Measurements from ENCODE around the gene ITGB5. TPM values are rescaled to one million over a fixed set of nuclear protein-coding genes. Genes with fewer than 3 reads are reported as not detected.

Gene ITGB5
- total RNA-seq, 1 donor, result 229 TPM

- H3K4me3 ChIP-seq (ENCODE audit: low read depth, low read length), result no peak overlapping the region
- no peak for TF ChIP-seq CTCF (IDR thresholded peaks at IDR 0.05; ENCODE audit: insufficient read depth, low read depth, low read length)
- no peak for DNase-seq (ENCODE audit: low read depth)
These were observed 39.3 kb downstream of the ITGB5 start for GRCh38 chr3:124847863-124848262.

DNA sequence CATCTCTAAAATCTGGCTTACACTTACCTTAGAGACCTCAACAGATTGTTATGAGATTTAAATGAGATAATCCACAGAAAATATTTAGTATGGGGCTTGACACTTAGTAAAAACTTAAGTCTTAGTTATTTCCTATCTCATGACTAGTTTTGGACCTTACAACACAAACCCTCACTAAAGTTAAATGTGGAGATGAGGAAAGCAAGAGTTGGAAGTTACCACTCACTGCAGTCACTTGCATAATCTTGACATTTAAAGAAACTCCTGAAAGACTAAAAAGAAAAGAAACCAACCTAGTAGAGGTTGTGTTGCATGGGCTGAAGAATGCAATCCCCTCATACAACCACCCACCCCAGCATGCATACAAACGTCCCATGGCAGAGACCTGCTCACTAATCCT, 40.1 kb downstream of the ITGB5 start:
- H3K4me3 ChIP-seq (ENCODE audit: low read depth, low read length), result no peak overlapping the region
- DNase-seq (ENCODE audit: low read depth), result no peak
- no peak for TF ChIP-seq CTCF (IDR thresholded peaks at IDR 0.05; ENCODE audit: insufficient read depth, low read depth, low read length)

- DNase-seq (ENCODE audit: low read depth), result peak; percentile 65
- no peak for TF ChIP-seq CTCF (IDR thresholded peaks at IDR 0.05; ENCODE audit: insufficient read depth, low read depth, low read length)
- no peak overlapping the region for H3K4me3 ChIP-seq (ENCODE audit: low read depth, low read length)
These were observed 41.0 kb downstream of the ITGB5 start for GRCh38 chr3:124846189-124846588.

DNA sequence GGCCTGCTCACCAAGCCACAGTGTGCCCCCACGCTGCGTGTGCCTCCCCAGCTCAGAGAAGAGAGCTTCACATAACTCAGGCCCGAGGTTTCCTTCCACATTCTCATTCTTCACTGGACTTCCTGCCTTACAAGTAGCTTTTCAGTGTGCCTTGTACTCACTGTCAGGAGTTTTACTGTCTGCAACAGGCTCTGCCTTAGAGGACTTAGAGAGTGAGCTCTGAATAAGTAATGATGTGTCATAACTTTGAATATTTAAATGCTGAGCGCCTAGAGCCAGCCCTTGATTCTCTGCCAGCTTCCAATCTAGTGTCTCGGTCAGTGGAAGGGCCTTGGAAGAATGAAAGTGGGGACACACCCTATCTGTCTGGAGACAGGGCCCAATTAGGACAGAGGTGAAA, 41.8 kb downstream of the ITGB5 start:
- DNase-seq (ENCODE audit: low read depth), result peak; percentile 91
- no peak for TF ChIP-seq CTCF (IDR thresholded peaks at IDR 0.05; ENCODE audit: insufficient read depth, low read depth, low read length)
- H3K4me3 ChIP-seq (ENCODE audit: low read depth, low read length), result no peak overlapping the region

DNA sequence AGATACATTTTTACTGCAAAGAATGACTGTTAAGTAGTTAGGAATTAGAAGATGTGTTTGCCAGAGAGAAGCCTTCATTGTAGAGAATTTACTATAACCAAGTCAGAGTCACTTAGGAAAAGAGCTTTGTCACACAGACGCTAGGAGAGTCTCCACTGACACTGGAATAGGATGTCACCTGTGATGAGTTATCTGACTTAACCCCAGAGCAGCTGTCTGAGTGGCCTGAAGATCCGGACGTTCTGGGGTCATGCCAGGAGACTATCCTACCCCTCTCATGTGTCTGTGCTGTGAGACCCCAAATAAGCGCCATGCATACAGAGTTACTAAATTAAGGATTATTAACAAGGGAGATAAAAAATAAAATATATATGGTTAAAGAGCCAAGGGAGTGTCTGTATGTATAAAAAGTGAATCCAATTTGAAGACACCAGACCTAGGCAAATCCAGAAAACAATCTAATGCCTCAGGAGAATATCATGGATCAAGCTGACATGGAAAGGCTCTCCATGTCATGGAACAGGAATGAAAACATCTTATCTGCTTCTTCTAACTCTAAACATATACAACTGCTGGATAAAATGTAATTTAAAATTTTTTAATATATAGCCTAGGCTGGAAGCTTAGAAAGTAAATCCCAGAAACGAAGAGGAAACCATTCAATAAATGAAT, 43.5 kb downstream of the ITGB5 start:
- no peak for DNase-seq (ENCODE audit: low read depth)
- no peak overlapping the region for H3K4me3 ChIP-seq (ENCODE audit: low read depth, low read length)
- TF ChIP-seq CTCF (IDR thresholded peaks at IDR 0.05; ENCODE audit: insufficient read depth, low read depth, low read length), result no peak

GRCh38 chr3:124843047-124843446, 44.1 kb downstream of the ITGB5 start:
- TF ChIP-seq CTCF (IDR thresholded peaks at IDR 0.05; ENCODE audit: insufficient read depth, low read depth, low read length), result no peak

DNA sequence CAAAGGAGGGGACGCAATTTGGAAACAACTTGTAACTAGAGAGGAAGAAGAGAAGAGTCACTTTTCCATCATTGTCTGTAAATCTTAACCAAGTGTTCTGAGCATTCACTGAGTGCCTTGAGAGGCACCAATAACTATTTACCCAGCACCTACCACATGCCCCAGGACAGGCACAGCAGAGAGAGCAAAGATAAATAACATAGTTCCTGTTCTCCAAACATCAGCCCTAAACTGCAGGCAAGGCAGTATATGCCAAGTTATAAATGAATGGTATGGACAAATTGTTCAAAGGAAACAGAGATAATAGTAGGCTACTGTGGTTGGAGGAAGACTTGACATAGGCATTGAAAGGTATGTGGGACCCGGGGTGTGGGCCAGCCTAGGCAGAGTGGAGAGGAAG, 45.6 kb downstream of the ITGB5 start:
- no peak for TF ChIP-seq CTCF (IDR thresholded peaks at IDR 0.05; ENCODE audit: insufficient read depth, low read depth, low read length)
- no peak for DNase-seq (ENCODE audit: low read depth)
- H3K4me3 ChIP-seq (ENCODE audit: low read depth, low read length), result no peak overlapping the region

More at GRCh38 chr3:124843047-124843446, 44.1 kb downstream of the ITGB5 start:
- H3K4me3 ChIP-seq (ENCODE audit: low read depth, low read length), result no peak overlapping the region
- no peak for DNase-seq (ENCODE audit: low read depth)
